Epidermal melanocyte (primary cell): ENCODE data around the gene SLC6A19.
"Not testable (repeated sequence)": the region's sequence is repeated elsewhere in the genome, so short reads cannot be mapped to it uniquely, and the experiment has no call there.

Source experiments
- DNase-seq: peaks from one replicate; pipeline ENCODE4 v3.0.0; 2011; ENCODE audit warnings: low spot score; ENCODE audit not compliant: insufficient read length

Gene SLC6A19

DNA sequence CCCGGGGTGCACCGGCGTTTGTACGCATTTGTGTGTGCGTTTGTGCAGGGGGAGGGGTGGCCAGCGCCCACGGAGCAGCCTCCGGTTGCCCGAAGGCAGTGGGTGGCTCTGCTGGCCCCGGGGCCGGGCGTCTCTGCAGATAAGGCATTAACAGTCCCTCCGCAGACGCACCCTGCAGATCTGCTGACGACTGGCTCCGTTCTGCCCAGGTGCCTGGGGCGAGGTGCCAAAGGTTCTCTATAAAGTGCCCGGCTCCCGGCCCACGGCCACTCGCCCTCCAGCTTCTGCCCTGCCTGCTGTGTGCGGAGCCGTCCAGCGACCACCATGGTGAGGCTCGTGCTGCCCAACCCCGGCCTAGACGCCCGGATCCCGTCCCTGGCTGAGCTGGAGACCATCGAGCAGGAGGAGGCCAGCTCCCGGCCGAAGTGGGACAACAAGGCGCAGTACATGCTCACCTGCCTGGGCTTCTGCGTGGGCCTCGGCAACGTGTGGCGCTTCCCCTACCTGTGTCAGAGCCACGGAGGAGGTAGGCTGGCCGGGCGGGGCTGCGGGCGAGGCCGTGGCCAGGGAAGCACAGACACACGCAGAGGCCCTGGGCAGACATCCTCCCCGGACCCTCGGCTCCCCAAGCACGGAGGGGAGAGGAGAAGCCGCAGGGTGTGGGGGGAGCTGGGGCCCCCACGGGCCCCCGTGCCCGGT is at the start of gene SLC6A19:
Gene SLC6A19, plus strand, starts transcription at position 269 of the 699 bp plus-strand sequence. Its CDS starts 56 bp downstream, at position 325.
- no peak for DNase-seq

DNA sequence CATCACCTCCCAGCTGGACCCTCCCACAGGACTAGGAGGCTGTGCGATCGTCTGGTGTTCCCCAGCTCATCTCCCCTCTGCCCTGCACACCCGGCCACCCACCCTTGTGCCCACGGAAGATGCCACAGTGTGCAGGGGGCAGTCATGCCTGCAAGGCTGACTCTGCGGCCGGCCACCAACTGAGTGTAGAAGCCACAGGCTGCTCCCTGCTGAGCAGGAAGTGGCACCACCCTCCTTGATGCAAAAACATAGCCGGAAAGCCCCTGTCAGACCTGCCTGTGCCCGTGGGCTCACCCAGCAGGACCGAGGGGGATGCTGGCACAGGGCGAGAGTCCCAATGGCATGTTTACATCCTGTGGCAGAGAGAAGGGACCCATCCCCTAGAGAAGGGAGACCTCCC is 49.2 kb upstream of the SLC6A19 start:
- peak; percentile 17 for DNase-seq

DNA sequence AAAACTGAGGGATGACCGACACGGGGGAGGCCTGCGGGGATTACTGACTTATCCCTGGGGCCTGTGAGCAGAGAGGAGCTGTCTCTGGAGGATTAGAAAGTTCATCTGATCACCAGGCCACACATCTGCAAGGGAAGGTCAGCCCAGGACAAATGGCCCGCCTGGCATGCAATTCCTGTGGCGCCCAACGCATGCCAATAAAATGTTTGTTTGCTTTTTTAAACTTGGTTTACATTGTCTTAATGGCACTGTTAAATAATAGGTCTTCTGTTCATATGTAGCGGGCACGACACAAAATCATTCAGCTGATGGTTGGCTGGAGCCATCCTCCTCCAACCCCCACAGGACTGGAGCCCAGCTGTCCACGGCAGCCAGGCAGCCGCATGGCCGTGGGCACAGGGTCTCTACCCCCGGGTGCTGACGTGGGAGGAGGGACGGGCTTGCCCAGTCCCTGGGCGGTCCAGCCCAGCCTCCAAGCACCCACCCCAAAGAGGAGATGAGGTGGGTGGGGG is 48.6 kb upstream of the SLC6A19 start:
- peak; percentile 92 for DNase-seq

DNA sequence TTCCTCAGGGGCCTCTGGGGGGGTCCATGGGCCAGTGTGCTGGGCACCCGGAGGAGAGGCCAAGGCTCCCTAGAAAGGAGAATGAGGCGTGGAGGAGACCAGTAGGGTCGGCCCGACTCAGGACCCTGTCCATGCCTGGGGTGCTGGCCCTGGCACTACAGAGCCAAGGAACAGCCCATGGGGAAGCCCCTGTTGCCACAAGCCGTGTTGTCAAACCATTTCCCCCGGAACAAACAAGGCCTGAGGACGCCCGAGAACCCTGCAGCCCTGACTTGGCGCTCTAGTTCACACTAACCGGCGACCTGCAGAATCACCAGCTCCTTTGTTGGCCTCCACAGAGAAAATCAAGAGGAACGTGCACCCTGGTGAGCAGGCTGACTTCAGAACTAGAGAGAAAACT is 48.0 kb upstream of the SLC6A19 start:
- peak; percentile 16 for DNase-seq

DNA sequence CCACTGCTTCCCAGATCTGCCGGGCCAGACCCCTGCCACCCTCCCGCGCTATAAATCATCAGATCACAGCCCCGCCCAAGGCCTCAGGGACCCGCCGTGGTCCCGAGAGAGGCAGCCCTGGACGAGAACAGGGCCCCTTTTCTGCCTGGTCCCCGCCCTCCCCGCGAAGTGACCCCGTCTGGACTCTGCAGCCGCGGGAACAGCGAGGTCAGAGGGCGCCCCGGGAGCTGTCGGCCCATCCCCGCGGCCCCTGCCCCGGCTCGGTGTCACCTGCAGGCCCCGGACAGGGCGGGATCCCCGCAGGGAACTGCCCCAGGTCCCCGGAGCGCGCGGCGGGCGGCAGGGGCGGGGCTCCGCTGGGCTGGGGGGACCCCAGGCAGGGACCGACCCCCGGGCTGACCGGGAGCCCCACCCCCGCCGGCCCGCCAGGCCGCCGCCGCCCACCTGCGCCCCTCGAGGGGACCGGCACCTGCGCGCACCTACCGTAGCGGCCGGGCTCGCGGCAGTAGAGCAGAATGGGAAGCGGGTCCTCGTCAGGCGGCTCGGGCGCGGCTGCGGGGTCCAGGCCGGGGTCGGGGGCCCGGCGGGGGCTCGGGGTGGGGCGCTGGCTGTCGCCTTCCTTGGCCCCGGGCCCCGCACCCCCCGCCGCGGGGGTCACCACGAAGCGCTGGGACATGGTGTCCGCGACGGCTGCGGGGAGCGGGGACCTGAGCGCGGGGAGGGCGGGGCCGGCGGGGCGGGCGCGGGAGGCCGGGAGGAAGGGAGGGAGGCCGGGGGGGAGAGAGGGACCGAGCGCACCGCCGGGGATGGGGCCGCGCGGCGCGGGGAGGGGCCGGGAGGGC is 46.0 kb upstream of the SLC6A19 start:
- DNase-seq = no peak

DNA sequence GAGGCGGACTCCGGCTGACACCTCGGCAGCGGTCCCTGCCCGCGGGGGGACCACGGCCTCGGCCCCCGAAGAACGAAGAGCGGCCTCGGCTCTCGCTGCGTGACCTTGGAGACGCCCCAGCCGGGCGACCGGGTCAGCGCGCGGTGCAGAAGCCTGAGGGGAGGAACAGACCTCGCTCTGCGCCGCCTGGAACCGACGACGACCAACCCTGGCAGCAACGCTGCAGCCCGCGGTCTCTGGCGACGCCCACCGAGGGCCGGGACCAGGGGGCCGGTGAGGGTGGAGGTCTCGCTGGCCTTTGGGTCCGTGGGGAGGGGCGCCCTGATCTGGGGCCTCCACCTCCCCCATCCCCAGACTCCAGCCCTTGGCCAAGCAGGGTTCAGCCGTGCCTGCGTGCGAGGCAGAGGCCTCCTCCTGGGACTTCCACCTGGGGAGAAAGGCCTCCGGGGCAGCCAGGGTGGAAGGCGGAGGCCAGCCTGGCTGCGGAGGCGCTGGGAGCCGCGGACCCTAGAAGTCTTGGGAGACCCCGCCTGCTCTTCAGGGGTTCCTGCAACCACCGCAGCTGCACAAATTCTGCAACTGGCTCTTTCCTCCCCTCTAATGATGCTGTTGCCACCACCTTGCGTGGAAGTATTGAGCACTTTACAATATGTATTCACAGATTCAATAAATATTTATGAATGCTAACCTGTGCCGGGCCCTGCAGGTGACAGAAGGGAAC is 45.2 kb upstream of the SLC6A19 start:
- DNase-seq = no peak

DNA sequence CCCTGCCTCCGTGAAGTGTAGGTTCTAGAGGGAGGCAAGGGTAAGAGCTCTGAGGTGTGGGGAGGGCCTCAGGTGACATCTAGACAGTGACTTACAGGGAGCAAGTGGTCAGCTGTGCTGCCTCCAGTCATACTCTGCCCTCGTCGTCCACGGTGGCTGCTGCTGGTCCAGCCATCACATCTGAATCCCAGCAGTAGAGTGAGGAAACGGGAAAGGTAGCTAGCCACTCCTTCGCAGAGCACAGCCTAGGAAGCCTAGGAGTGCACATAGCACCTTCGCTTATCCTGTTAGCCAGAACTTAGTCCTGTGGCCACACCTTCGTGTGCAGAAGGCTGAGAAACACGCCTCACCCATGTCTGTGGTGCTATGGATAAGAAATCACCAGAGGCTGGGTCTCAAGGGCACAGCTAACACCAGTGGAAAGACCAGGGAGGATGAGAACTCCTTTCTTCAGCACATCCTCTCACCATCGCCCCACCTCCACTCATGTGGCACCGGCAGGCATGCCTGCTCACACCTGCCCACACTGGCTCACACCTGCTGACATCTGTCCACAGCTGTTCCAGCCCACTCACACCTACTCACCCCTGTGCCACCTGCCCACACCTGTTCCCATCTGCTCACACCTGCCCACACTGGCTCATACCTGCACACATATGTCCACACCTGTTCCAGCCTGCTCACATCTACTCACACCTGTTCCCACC is 44.5 kb upstream of the SLC6A19 start:
- DNase-seq = no peak

DNA sequence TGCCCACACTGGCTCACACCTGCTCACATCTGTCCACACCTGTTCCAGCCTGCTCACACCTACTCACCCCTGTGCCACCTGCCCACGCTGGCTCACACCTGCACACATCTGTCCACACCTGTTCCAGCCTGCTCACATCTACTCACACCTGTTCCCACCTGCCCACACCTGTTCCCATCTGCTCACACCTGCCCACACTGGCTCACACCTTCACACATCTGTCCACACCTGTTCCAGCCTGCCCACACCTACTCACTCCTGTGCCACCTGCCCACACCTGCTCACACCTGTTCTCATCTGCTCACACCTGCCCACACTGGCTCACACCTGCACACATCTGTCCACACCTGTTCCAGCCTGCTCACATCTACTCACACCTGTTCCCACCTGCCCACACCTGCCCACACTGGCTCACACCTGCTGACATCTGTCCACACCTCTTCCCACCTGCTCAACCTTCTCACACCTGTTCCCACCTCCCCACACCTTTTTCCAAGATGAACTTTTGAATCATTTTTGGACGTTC is 43.9 kb upstream of the SLC6A19 start:
- DNase-seq = not testable (repeated sequence)

DNA sequence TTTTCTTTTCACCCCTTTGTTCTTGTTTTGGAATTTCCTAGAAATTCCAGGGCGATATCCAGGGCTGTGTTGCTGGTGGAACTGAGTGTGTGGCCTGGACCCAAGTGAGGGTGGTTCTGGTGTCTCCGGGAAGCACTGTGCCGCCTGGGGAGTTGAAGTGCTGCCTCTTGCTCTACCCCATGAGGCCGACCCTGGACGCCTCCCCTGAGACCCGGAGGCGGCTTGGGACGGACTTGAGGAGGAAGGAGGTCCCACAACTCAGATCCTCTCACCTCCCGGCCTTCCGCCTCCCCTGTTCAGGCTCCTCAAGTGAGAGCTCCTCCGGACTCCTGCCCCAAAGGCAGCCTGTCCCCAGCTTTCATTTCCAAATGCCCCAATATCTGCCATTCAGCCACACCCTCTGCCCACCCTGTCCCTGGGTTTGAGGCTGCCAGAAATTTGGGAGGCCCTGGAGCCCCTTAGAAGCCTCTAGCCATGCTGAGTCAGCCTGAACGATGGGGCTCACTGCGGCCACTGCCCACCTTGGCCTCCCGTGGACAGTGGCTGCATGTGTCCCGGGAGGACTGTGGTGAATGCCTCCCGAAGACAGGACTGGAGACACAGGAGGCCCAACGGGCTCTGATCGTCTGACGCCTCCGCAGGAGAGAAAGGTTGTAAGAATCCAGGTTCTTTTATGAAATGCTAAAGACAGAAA is 42.6 kb upstream of the SLC6A19 start:
- no peak for DNase-seq

DNA sequence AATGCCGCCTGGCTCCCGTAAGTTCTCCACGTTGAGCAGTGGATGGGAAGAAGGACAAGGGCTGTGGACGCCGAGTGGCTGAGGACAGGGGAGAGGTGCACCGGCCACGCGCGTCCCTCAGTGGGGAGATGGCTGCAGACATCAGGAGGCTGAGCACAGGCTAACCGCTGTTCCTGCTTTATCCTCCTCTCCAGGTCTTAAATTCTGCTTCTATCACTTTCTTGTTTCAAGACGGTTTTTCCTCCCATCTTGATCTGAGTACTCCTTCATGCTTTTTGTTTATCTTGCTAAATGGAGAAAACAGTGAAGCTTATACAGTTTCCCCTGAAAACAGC is 42.1 kb upstream of the SLC6A19 start:
- no peak for DNase-seq

DNA sequence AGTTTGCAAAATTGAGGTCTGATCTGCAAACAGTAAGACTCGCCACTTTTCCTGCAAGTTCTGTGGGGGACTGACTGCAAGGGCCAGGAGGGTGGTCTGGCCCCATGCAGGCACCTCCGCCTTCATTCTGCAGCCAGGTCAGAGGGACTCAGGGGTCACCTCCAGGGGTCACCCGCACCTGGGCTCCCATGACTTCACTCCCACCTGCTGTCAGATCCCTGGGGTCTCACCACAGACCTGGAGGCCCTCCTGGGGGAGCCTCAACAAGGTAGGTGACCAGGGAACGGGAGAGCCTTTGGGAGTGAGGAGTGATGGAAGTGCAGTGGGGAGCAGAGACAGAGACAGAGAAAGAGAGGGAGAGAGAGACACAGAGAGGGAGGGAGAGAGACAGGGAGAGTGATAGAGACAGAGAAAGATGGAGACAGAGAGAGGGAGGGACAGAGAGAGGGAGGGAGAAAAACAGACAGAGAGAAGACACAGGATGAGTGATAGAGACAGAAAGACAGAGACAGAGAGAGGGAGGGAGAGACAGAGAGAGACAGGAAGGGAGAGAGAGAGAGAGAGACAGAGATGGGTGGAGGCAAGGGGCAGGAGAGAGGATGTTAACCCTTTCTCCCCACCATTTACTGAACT is 41.5 kb upstream of the SLC6A19 start:
- no peak for DNase-seq

DNA sequence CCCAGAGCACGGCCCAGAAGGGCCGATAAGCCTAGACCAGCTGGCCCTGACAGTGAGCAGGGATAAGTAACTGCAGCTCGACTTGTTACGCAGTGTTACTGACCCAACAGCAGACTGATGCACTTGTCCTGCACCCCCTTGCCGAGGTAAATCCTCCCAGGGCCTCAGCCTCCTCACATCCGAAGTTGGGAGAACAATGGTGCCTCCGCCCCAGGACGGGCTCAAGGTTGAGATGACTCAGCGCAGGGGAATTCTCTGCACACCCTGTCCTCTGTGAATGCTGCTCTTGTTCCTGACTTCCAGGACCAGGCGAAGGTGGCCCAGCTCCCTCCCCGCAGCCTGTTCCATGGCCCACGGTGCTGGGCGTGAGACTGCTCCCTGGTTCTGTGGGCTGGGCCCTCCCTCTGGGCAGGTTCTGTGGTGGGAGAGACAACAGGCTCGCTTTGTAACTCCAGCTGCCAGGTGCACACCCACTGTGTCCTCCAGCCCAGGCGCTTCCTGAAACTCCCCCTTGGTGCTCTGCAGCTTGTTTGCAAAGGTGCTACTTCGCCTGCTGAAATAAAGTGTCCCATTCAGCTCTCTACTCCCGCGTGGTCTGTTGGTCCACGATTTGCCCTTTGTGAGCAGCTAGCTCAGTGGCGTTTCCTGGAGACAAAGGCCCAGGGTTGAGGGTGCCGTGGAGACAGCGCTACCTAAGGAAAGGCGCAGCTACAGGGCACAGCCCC is 40.1 kb upstream of the SLC6A19 start:
- no peak for DNase-seq

DNA sequence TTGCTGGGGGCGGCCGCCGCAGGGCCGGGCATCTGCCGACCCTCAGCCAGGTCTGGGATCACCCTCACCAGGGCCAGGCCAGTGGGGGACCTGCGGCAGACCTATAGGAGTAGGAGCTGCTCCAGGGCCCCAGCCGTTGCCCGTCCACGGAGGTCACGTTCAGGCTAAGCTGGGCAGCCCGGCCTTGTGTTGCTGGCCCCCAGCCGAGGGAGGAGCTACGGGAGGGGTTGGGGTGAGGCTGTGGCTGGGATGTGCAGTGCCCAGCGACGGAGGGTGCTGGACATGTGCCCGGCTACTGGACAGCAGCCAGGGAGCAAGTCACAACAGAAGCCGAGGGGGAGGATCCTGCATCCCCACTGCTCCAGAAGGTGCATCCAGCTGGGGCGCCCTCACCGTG is 39.6 kb upstream of the SLC6A19 start:
- no peak for DNase-seq

DNA sequence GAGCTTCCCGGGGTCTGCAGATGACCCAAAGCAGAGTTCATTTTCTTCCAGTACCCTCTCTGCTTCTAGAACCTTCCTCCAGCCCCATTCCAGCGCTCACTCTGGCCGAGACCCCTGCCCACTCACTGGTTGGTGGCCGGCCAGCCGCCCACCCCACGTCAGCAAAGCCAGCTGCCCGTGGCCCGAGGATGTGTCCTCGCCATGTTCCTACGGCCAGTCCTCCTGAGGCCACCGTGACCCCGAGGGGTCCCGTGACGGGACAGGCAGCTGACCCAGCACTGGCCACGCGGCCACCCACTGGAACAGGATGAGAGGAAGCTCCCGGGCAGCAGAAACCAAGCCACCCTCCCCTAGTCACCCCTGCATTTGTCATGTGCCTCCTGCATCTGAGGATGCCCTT is 39.1 kb upstream of the SLC6A19 start:
- DNase-seq = no peak

DNA sequence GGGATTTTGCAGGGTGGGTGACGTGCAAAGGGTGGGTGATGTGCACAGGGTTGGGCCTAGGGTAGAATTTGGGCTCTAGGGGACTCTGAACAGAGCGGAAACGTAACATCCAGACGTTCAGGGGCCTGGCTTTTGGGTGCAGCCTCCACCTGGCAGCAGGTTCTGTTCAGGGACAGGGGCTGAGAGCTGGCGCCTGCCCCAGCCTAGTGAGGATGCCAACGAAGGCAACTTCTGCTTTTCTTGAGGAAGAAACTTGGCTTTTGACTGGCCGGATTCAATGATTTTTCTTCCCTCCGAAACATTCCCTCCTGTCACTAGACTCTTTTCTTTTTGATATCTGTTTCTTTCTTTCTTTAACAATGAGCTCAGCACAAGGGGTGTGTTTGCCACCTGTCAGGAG is 38.6 kb upstream of the SLC6A19 start:
- no peak for DNase-seq

DNA sequence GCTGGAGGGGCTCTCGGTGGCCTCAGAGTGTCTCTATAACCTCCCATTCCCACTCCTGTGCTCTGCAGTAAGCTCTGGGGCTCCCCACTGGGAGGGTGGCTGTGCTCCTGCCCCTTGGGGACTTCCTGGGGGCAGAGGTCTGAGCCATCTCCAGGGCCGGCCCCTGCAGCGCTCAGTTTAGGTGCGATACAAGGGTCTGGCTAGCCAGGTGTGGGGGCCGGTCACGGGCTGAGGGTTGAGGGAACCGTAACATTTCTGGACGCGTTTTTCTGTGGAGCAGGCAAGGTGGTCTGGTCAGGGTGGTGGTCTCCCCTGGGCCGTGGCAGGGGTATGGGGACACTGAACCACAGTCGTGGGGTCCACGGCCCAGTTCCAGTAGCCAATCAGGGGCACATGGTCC is 38.0 kb upstream of the SLC6A19 start:
- no peak for DNase-seq

DNA sequence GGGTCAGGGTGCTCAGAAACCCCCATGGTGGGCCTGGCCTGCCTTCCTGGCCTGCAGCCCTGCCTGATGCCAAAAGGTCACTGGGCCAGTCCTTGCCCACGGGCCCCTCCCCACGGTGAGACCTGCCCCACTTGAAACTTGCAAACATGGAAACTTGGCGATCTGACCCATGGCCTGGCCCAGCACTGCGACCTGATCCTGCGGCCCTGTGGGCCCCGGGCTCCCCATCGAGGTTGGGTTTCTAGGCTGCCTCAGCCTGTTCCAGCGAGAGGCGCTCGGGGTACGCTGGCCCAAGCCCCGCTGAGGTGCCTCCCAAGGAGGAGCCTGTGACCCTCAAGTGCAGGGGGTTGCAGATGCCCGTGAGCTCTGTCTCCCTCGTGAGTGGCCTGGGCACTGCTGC is 37.5 kb upstream of the SLC6A19 start:
- no peak for DNase-seq

DNA sequence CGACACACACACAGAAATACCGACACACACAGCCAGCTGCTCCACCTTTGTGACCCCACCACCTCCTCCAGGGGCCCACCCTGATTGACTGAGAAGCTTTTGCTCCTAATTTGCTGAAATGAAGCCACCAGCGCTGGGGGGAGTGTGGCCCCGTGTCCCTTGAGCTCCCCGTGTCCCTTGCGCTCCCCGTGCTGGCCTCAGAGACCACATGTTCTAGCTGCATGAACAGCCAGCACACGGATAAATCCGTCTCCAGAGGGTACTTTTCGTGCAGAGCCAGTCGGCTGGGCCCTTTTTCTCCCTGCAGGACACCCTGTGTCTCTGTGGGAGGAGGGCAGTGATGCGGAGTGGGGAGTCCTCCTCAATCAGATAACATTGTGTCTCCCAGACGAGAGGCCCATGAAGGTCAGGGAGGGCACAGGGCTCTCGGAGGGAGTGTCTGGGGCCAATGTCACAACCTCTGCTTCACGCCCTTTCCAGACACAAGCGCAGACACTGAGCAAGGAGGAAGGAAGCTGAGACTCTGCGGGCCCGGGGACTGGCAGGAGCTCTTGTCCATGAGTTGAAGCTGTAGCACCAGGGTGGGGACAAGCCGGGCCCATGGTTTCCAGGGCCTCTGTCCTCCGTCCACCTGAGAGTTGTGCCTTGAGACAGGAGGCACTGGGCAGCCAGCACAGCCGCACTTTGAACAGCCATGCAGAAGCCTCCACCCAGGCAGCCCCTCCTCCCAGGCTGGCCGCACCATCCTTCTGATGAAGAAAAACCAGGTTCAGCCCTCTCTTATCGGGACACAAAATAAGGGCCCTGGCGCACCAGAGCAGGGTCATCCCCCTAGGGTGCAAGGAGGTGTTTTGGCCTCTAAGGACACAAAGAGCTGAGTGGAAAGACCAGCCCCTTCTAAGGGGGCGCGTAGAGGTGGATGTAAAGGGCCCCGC is 36.4 kb upstream of the SLC6A19 start:
- DNase-seq = no peak
